ENCODE measurements around the gene SHISA3. TPM values are rescaled to one million over a fixed set of nuclear protein-coding genes. Genes with fewer than 3 reads are reported as not detected.

SHISA3 gene
- total RNA-seq, 1 donor from 2014 or later: 24.2 TPM

DNA sequence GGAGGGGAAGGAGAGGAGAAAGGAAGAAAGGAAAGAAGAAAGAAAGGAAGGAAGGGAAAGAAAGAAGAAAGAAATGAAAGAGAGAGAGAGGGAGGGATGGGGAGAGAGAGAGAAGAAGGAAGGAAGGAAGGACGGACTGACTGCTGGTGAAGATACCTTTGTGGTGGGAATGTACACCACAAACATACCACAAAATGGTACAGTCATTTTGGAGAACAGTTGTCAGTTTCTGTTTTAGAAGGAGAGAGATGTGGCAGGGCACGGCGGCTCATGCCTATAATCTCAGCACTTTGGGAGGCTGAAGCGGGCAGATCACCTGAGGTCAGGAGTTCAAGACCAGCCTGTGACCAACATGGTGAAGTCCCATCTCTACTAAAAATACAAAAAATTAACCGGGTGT is 40.0 kb upstream of the SHISA3 start:
- H3K9me3 Mint-ChIP-seq: no peaks in the 10 kb centered on the region
- no peak overlapping the region for H3K4me3 Mint-ChIP-seq
- H3K27me3 Mint-ChIP-seq (ENCODE audit: low read depth): peaks cover 37% of the 10 kb centered on the region
- no peaks in the 10 kb centered on the region for H3K4me1 Mint-ChIP-seq
- H3K27ac Mint-ChIP-seq (ENCODE audit: unreplicated experiment): no peak overlapping the region
- TF ChIP-seq, protein P1, sequence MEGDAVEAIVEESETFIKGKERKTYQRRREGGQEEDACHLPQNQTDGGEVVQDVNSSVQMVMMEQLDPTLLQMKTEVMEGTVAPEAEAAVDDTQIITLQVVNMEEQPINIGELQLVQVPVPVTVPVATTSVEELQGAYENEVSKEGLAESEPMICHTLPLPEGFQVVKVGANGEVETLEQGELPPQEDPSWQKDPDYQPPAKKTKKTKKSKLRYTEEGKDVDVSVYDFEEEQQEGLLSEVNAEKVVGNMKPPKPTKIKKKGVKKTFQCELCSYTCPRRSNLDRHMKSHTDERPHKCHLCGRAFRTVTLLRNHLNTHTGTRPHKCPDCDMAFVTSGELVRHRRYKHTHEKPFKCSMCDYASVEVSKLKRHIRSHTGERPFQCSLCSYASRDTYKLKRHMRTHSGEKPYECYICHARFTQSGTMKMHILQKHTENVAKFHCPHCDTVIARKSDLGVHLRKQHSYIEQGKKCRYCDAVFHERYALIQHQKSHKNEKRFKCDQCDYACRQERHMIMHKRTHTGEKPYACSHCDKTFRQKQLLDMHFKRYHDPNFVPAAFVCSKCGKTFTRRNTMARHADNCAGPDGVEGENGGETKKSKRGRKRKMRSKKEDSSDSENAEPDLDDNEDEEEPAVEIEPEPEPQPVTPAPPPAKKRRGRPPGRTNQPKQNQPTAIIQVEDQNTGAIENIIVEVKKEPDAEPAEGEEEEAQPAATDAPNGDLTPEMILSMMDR (conservative IDR thresholded peaks at IDR 0.05): no peak
- H3K36me3 Mint-ChIP-seq (ENCODE audit: low read depth): no peaks in the 10 kb centered on the region
- no peak for DNase-seq (ENCODE audit: low read depth, low spot score)

DNA sequence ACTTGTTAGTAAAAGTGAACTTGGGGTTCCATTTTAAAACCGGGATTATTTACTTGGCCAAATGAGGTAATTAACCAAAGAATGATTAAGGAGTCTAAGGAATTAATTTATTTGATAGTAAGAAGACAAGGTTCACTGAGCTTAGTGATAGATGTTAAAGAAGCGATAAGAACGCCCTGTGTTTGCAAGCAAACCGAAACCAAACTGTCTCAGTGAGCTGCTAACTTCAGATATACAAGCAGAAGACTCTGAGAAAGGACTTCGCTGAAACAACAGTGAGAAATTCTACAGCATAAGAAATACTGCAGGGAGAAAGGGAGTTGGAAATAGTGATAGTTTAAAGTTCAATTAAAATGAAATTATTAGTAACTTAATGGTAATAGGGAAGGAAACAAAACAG is 37.6 kb upstream of the SHISA3 start:
- TF ChIP-seq, protein P1 (conservative IDR thresholded peaks at IDR 0.05): no peak
- H3K27ac Mint-ChIP-seq (ENCODE audit: unreplicated experiment): no peak overlapping the region
- no peaks in the 10 kb centered on the region for H3K36me3 Mint-ChIP-seq (ENCODE audit: low read depth)
- H3K4me3 Mint-ChIP-seq: no peak overlapping the region
- no peaks in the 10 kb centered on the region for H3K9me3 Mint-ChIP-seq
- DNase-seq (ENCODE audit: low read depth, low spot score): no peak
- H3K27me3 Mint-ChIP-seq (ENCODE audit: low read depth): peaks cover 30% of the 10 kb centered on the region
- H3K4me1 Mint-ChIP-seq: no peaks in the 10 kb centered on the region

DNA sequence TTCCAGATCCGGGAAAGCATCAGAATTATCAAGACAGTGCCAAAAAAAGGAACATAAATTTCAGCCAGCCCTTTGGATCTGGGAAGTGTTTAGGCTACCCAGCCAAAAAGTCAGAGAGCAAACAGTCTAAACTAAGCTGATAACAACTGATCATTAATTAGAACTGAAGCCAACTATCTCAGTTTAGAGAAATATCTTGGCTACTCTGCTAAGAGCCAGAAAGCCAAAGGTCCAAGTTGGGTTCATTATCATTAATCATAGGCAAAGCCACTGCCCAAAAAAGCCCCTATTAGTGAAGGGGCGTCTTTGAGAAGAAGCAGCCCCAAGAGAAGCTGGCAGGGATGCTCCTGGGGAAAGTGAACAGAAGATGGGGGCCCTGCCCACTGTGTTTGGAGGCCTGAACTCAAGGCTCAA is 37.0 kb upstream of the SHISA3 start:
- Mint-ChIP-seq H3K36me3 (ENCODE audit: low read depth) (no peaks in the 10 kb centered on the region), H3K27me3 (ENCODE audit: low read depth) (peaks cover 27% of the 10 kb centered on the region), H3K4me3 (no peak overlapping the region), H3K4me1 (no peaks in the 10 kb centered on the region), H3K27ac (ENCODE audit: unreplicated experiment) (no peak overlapping the region), H3K9me3 (no peaks in the 10 kb centered on the region)
- TF ChIP-seq, protein P1 (conservative IDR thresholded peaks at IDR 0.05): no peak
- no peak for DNase-seq (ENCODE audit: low read depth, low spot score)

DNA sequence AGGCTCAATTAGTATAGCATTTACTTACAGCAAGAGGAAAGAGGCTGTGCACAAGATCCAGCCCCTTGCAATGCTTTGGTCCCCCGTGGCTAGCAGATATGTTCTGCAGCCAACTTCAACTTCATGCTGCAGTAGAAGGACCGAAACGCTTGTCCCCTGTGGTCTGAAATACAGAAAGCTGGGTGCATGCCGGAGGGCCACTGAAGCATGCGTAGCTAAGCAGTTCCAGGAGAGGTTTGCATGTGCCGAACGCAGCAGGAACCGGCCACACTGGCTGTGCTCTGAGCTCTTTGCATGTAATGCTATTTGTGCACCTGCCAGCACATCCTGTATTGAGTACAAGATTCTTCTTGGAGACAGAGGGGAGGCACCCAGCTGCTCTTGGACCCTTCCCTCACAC is 35.8 kb upstream of the SHISA3 start:
- Mint-ChIP-seq H3K4me1 (no peaks in the 10 kb centered on the region), H3K9me3 (no peaks in the 10 kb centered on the region), H3K27ac (ENCODE audit: unreplicated experiment) (no peak overlapping the region), H3K27me3 (ENCODE audit: low read depth) (peaks cover 19% of the 10 kb centered on the region), H3K4me3 (no peak overlapping the region), H3K36me3 (ENCODE audit: low read depth) (no peaks in the 10 kb centered on the region)
- TF ChIP-seq, protein P1 (conservative IDR thresholded peaks at IDR 0.05): no peak
- DNase-seq (ENCODE audit: low read depth, low spot score): no peak

DNA sequence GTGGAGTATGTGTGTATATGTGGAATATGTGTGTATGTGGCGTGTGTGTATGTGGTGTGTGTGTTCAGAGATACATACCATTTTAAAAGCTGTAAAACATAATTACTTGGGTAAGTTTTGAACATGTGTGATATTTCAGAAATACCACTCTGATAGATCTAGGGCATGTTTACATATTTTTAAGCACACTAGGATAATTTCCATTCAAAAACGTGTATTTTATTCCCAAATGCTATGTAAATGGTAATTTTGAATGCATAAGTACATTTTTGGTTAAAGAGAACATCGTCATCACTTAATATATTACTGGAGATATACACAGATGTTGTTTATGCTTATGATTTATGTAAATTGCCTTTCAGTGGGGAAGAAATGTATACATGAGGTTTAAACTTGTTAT is 34.7 kb upstream of the SHISA3 start:
- Mint-ChIP-seq H3K27ac (ENCODE audit: unreplicated experiment) (no peak overlapping the region), H3K4me3 (no peak overlapping the region), H3K9me3 (no peaks in the 10 kb centered on the region), H3K27me3 (ENCODE audit: low read depth) (peaks cover 17% of the 10 kb centered on the region), H3K4me1 (no peaks in the 10 kb centered on the region), H3K36me3 (ENCODE audit: low read depth) (no peaks in the 10 kb centered on the region)
- TF ChIP-seq, protein P1 (conservative IDR thresholded peaks at IDR 0.05): no peak
- DNase-seq (ENCODE audit: low read depth, low spot score): no peak

DNA sequence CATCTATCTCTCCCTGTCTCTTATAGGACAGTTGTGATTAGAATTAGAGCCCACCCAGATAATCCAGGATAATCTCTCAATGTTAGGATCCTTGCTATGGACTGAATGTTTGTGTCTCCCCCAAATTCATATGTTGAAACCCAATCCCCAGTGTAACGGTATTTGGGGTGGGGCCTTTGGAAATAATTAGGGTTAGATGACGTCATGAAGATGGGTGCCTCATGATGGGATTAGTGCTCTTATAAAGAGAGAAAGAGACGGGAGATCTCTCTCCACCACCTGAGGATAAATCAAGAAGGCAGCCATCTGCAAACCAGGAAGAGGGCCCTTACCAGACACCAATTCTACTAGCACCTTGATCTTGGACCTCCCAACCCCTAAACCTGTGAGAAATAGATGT is 33.7 kb upstream of the SHISA3 start:
- TF ChIP-seq, protein P1 (conservative IDR thresholded peaks at IDR 0.05): no peak
- Mint-ChIP-seq H3K27me3 (ENCODE audit: low read depth) (peaks cover 10% of the 10 kb centered on the region), H3K4me3 (no peak overlapping the region), H3K9me3 (no peaks in the 10 kb centered on the region), H3K4me1 (no peaks in the 10 kb centered on the region), H3K27ac (ENCODE audit: unreplicated experiment) (no peak overlapping the region), H3K36me3 (ENCODE audit: low read depth) (no peaks in the 10 kb centered on the region)
- DNase-seq (ENCODE audit: low read depth, low spot score): no peak

Measured in neural crest cell (in vitro differentiated cells).